ENCODE data around the gene IQGAP2. TPM values are rescaled to one million over a fixed set of nuclear protein-coding genes. Genes with fewer than 3 reads are reported as not detected.
A peak's percentile ranks its signal among the peaks of the same experiment; 100 is the strongest.
"Not testable (repeated sequence)": the region's sequence is repeated elsewhere in the genome, so short reads cannot be mapped to it uniquely, and the experiment has no call there.

Gene IQGAP2
- total RNA-seq, 2 experiments from 2014 or later = 37.7 to 39.1 TPM

GRCh38 chr5:76365561-76365960 is 37.5 kb upstream of the IQGAP2 start:
- ATAC-seq (no peak), DNase-seq (no peak)
- no peaks in the 10 kb centered on the region for H3K27me3 Mint-ChIP-seq
- ChIA-PET POLR2A (no interaction called here), CTCF (interaction anchor here (0.7 kb wide), 1 partner anchor 34 kb away, joined by 3 read pairs; no protein-coding TSS in a partner anchor)
- TF ChIP-seq, protein P1, sequence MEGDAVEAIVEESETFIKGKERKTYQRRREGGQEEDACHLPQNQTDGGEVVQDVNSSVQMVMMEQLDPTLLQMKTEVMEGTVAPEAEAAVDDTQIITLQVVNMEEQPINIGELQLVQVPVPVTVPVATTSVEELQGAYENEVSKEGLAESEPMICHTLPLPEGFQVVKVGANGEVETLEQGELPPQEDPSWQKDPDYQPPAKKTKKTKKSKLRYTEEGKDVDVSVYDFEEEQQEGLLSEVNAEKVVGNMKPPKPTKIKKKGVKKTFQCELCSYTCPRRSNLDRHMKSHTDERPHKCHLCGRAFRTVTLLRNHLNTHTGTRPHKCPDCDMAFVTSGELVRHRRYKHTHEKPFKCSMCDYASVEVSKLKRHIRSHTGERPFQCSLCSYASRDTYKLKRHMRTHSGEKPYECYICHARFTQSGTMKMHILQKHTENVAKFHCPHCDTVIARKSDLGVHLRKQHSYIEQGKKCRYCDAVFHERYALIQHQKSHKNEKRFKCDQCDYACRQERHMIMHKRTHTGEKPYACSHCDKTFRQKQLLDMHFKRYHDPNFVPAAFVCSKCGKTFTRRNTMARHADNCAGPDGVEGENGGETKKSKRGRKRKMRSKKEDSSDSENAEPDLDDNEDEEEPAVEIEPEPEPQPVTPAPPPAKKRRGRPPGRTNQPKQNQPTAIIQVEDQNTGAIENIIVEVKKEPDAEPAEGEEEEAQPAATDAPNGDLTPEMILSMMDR (IDR thresholded peaks at IDR 0.05) = no peak
- no peaks in the 10 kb centered on the region for H3K36me3 Mint-ChIP-seq (ENCODE audit: low read depth)
- intact Hi-C loops (cut with micrococcal nuclease) = no loop called here
- H3K27ac Mint-ChIP-seq = no peak overlapping the region
- H3K4me1 Mint-ChIP-seq (ENCODE audit: low read depth) = peaks cover 24% of the 10 kb centered on the region
- H3K9me3 Mint-ChIP-seq = no peaks in the 10 kb centered on the region
- no peak overlapping the region for H3K4me3 Mint-ChIP-seq

DNA sequence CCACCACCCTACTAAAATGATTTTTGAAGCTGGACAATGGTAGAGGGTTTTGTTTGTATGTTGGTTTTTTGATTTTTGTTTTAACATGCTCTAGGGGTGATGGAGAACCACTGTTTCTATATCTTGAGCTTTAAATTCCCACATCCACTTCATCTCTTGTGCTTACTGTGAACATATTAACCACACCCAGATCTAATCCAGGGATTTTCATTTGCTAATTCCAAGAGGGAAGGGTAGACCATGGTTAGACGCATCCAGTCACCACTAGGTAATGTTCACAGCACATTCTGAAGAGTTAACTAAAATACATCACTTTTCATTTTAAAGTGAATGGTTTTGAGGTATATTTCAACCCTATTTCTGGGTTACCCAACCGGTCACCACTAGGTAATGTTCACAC is 36.5 kb upstream of the IQGAP2 start:
- DNase-seq (no peak), ATAC-seq (no peak)
- ChIA-PET CTCF (no interaction called here), POLR2A (no interaction called here)
- H3K4me3 Mint-ChIP-seq = no peak overlapping the region
- intact Hi-C loops (cut with micrococcal nuclease) = no loop called here
- peaks cover 24% of the 10 kb centered on the region for H3K4me1 Mint-ChIP-seq (ENCODE audit: low read depth)
- no peaks in the 10 kb centered on the region for H3K9me3 Mint-ChIP-seq
- no peaks in the 10 kb centered on the region for H3K27me3 Mint-ChIP-seq
- no peaks in the 10 kb centered on the region for H3K36me3 Mint-ChIP-seq (ENCODE audit: low read depth)
- TF ChIP-seq, protein P1 (IDR thresholded peaks at IDR 0.05) = no peak
- H3K27ac Mint-ChIP-seq = no peak overlapping the region

DNA sequence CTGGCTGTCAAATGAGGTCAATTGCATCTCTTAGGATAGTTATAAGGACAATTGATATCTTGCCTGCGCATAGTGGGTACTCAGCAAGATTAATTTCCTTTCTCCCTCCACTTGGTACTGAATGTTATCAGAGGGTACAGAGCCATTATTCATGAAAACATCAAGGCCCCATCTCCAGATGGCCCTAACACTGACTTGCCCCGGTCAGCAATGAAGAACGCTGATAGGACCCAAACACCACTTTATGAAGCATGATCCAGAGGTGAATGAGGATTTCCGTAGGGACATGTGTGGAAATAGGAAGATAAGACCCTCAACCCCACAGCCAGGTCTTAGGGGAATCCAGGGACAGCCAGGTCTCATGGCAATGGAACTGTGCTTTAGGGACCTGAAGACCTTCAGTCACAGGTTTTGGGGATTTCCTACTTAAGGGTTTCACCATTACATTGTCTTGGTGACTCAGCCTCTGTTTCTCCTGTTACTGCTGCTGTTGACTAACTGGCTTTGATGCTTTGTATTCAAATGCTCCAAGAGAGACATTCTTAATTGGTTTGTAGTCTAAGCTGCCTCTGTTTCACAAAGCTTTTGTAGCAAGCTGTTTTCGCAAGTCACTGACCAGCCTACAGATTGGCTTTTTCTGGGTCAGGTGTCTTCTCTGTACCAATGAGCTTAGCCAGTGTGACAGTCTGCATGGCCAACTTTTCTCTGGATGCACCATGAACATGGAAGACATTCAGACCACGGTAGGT is 35.3 kb upstream of the IQGAP2 start:
- DNase-seq = peak; percentile 47
- H3K27ac Mint-ChIP-seq = peak overlapping the region; percentile 82
- H3K27me3 Mint-ChIP-seq = no peaks in the 10 kb centered on the region
- no peaks in the 10 kb centered on the region for H3K9me3 Mint-ChIP-seq
- intact Hi-C loops (cut with micrococcal nuclease) = no loop called here
- ChIA-PET POLR2A (no interaction called here), CTCF (interaction anchor here (0.7 to 2.8 kb wide), 5 partner anchors 13 to 40 kb away, joined by 3 to 17 read pairs (median 3); partner anchors contain the start of gene IQGAP2)
- TF ChIP-seq, protein P1 (IDR thresholded peaks at IDR 0.05) = no peak
- ATAC-seq = peak; percentile 93
- no peak overlapping the region for H3K4me3 Mint-ChIP-seq
- no peaks in the 10 kb centered on the region for H3K36me3 Mint-ChIP-seq (ENCODE audit: low read depth)
- peaks cover 24% of the 10 kb centered on the region for H3K4me1 Mint-ChIP-seq (ENCODE audit: low read depth)

GRCh38 chr5:76368941-76369340 is 34.1 kb upstream of the IQGAP2 start:
- DNase-seq (no peak), ATAC-seq (no peak)
- no peaks in the 10 kb centered on the region for H3K9me3 Mint-ChIP-seq
- H3K4me1 Mint-ChIP-seq (ENCODE audit: low read depth) = peaks cover 22% of the 10 kb centered on the region
- no peak overlapping the region for H3K4me3 Mint-ChIP-seq
- CTCF ChIA-PET = interaction anchor here (1.0 to 2.8 kb wide), 3 partner anchors 12 to 34 kb away, joined by 3 to 17 read pairs (median 3); partner anchors contain the start of gene IQGAP2
- peak overlapping the region; percentile 45 for H3K27ac Mint-ChIP-seq
- H3K36me3 Mint-ChIP-seq (ENCODE audit: low read depth) = no peaks in the 10 kb centered on the region
- intact Hi-C loops (cut with micrococcal nuclease) = no loop called here
- no peaks in the 10 kb centered on the region for H3K27me3 Mint-ChIP-seq
- POLR2A ChIA-PET = no interaction called here
- TF ChIP-seq, protein P1 (IDR thresholded peaks at IDR 0.05) = no peak

GRCh38 chr5:76369668-76370067 is 33.4 kb upstream of the IQGAP2 start:
- H3K27ac Mint-ChIP-seq; H3K36me3 Mint-ChIP-seq (ENCODE audit: low read depth); intact Hi-C loops (cut with micrococcal nuclease); H3K4me3 Mint-ChIP-seq; H3K27me3 Mint-ChIP-seq; POLR2A ChIA-PET; ATAC-seq; H3K9me3 Mint-ChIP-seq: not testable (repeated sequence)
- peaks cover 19% of the 10 kb centered on the region for H3K4me1 Mint-ChIP-seq (ENCODE audit: low read depth)
- CTCF ChIA-PET = interaction anchor here (2.8 kb wide), 1 partner anchor 33 kb away, joined by 17 read pairs; the partner anchor contains the start of gene IQGAP2
- peak; percentile 56 for DNase-seq
